ENCODE data around the gene STON2. TPM values are rescaled to one million over a fixed set of nuclear protein-coding genes. Genes with fewer than 3 reads are reported as not detected.

Gene STON2
- total and polyA plus RNA-seq, 8 donors = 0.76 to 4.6 (median 1.8) TPM

- no peak for FAIRE-seq
- intact Hi-C loops (cut with DNase I) = no loop called here
- no peak for TF ChIP-seq CTCF (IDR thresholded peaks at IDR 0.05)
- H3K4me1 ChIP-seq = peaks cover 0 to 6% (median 5%) of the 10 kb centered on the region in 3 donors
- peak overlapping the region in 1 of 4 donors; percentile 12 for H3K27ac ChIP-seq
- H3K27me3 ChIP-seq = peaks cover 0 to 4% (median 1%) of the 10 kb centered on the region in 4 donors
- peak; percentile 95 to 98 (median 96) for ATAC-seq
- WGBS, 2 donors = 1% methylated on average over 65 to 79 of the region's 79 CpGs
- H3K4me3 ChIP-seq = peak overlapping the region; percentile 22 to 66 (median 50)
- H3K36me3 ChIP-seq = no peaks in the 10 kb centered on the region
- no peaks in the 10 kb centered on the region for H3K9me3 ChIP-seq
- peak; percentile 69 to 94 (median 80) for DNase-seq
Observed at GRCh38 chr14:81436296-81437138, 36.4 kb upstream of the STON2 start.

GRCh38 chr14:81435391-81436295, 35.5 kb upstream of the STON2 start:
- intact Hi-C loops (cut with DNase I) = no loop called here
- DNase-seq = peak; percentile 37 to 84 (median 55)
- ATAC-seq = peak; percentile 55 to 84 (median 78)
- TF ChIP-seq CTCF (IDR thresholded peaks at IDR 0.05) = no peak
- 0 to 1% methylated on average over 54 to 73 of the region's 73 CpGs for WGBS, 2 donors
- Histone ChIP-seq H3K4me1 (peaks cover 0 to 6% (median 5%) of the 10 kb centered on the region in 3 donors), H3K36me3 (no peaks in the 10 kb centered on the region), H3K27ac (peak overlapping the region in 1 of 4 donors; percentile 12), H3K4me3 (peak overlapping the region; percentile 22 to 66 (median 50)), H3K27me3 (peaks cover 0 to 4% (median 1%) of the 10 kb centered on the region in 4 donors), H3K9me3 (no peaks in the 10 kb centered on the region)
- no peak for FAIRE-seq

GRCh38 chr14:81435048-81435390, 34.9 kb upstream of the STON2 start:
- peak overlapping the region in 2 of 4 donors; percentile 54 to 66 for H3K4me3 ChIP-seq
- H3K36me3 ChIP-seq = no peaks in the 10 kb centered on the region
- H3K9me3 ChIP-seq = no peaks in the 10 kb centered on the region
- H3K27me3 ChIP-seq = peaks cover 0 to 4% (median under 1%) of the 10 kb centered on the region in 4 donors
- H3K27ac ChIP-seq = no peak overlapping the region
- H3K4me1 ChIP-seq = peaks cover 0 to 6% (median 5%) of the 10 kb centered on the region in 3 donors
- WGBS, 2 donors = 7 to 8% methylated on average over 6 of the region's 6 CpGs
- no peak for TF ChIP-seq CTCF (IDR thresholded peaks at IDR 0.05)
- FAIRE-seq (no peak), DNase-seq (no peak), ATAC-seq (no peak)
- intact Hi-C loops (cut with DNase I) = no loop called here

- peaks cover 0 to 4% (median 0%) of the 10 kb centered on the region in 4 donors for H3K27me3 ChIP-seq
- H3K36me3 ChIP-seq = no peaks in the 10 kb centered on the region
- no peak for TF ChIP-seq CTCF (IDR thresholded peaks at IDR 0.05)
- H3K4me3 ChIP-seq = no peak overlapping the region
- intact Hi-C loops (cut with DNase I) = no loop called here
- WGBS, 2 donors = 80 to 82% methylated on average over 4 of the region's 4 CpGs
- FAIRE-seq (no peak), DNase-seq (no peak), ATAC-seq (no peak)
- peaks cover 0 to 6% (median 5%) of the 10 kb centered on the region in 3 donors for H3K4me1 ChIP-seq
- no peaks in the 10 kb centered on the region for H3K9me3 ChIP-seq
- H3K27ac ChIP-seq = no peak overlapping the region
Observed at GRCh38 chr14:81434230-81434629, 34.1 kb upstream of the STON2 start.
